GM10248 (cell line): ENCODE data around the gene FABP2.
A peak's percentile ranks its signal among the peaks of the same experiment; 100 is the strongest.
"Not testable (repeated sequence)": the region's sequence is repeated elsewhere in the genome, so short reads cannot be mapped to it uniquely, and the experiment has no call there.

Experiments
- CTCF ChIA-PET: fragments of 300-600 bp; sonication (Branson Sonifier 250); formaldehyde crosslinking; extraction: SDS; loops from one replicate; lab custom pipeline; 2021; ENCODE audit warnings: antibody characterized with exemption; lab: Yijun Ruan, JAX
- POLR2A ChIA-PET: fragments of 350-650 bp; sonication (Branson Sonifier 250); formaldehyde crosslinking; extraction: SDS; loops from one replicate; lab custom pipeline; 2020; ENCODE audit warnings: antibody characterized with exemption; lab: Yijun Ruan, JAX
- DNase-seq: peaks from one replicate; pipeline ENCODE4 v3.0.0; 2012; ENCODE audit errors: extremely low spot score
- TF ChIP-seq, protein P1 (sequence below): IDR thresholded peaks from 2 replicates; pipeline ENCODE4 v1.5.1; 2012; ENCODE audit warnings: mild to moderate bottlenecking, low read depth; ENCODE audit errors: extremely low read depth, missing control alignments, control extremely low read depth

The FABP2 gene

DNA sequence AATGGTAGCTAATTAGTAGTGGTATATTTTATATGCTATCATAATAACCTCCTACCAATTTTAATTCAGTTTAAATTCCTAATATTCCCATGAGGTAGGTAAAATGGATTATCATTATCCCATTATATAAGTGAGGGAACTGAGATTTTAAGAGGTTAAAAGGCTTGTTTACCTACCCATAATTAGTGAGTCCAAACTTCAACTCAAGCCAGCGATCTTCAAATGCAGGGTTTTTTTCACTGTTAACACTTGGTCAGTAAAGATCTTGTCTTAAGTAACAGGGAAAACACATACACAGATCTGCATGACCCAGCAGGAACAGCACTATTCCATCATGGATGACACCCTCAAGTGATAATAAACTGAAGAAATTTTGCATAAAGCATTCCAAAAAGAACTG is 31.3 kb downstream of the FABP2 start:
- TF ChIP-seq, protein P1, sequence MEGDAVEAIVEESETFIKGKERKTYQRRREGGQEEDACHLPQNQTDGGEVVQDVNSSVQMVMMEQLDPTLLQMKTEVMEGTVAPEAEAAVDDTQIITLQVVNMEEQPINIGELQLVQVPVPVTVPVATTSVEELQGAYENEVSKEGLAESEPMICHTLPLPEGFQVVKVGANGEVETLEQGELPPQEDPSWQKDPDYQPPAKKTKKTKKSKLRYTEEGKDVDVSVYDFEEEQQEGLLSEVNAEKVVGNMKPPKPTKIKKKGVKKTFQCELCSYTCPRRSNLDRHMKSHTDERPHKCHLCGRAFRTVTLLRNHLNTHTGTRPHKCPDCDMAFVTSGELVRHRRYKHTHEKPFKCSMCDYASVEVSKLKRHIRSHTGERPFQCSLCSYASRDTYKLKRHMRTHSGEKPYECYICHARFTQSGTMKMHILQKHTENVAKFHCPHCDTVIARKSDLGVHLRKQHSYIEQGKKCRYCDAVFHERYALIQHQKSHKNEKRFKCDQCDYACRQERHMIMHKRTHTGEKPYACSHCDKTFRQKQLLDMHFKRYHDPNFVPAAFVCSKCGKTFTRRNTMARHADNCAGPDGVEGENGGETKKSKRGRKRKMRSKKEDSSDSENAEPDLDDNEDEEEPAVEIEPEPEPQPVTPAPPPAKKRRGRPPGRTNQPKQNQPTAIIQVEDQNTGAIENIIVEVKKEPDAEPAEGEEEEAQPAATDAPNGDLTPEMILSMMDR: no peak
- no peak for DNase-seq
- ChIA-PET POLR2A (no interaction called here), CTCF (interaction anchor here (1.4 to 1.6 kb wide), 2 partner anchors 78 to 328 kb away, joined by 3 to 4 read pairs; partner anchors contain the start of gene USP53)

DNA sequence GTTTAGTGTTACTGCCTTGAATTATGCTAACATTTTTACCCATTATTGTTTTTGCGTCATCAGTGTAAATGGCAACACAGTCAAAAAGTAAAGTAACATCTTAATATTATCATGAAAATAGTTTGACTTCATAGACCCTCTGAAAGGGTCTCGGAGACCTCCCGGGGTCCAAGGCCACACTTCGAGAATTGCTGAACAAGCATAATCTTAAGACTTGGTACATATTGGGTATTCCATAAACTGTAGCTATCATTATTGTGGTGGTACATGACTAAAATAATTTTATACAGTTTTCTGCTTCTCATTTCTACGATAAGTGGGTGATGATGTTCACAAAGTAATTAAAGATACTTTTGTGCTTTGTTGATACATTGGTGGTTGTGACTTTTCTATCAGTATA is 32.6 kb downstream of the FABP2 start:
- POLR2A ChIA-PET: no interaction called here

DNA sequence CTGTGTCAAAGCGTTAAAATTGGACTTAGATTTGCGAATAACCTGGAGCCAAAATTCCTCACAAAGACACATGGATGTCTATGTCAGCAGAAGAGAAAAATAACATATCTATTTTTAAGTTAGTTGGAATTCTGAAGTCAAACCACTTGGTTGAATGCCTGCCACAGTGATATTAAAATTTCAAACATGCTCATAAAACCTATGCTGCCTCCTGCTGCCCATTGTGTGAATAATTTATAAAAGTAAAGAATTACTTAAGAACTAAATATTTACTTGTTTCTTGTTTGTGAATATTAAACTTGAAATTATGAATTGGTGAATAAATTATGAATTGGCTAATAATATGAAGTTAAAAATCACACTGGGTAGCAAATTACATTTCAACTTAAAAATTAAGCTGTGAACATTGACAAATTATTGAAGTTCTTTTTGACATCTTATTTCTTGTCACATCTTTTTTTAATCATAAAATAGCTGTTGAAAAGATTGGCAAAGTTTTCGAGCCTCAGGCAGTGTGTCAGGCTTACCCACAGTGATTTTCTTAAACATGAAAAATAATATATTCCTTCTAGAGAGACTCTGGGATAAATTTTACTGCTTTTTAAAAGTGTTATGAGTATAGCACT is 35.4 kb downstream of the FABP2 start:
- CTCF ChIA-PET: interaction anchor here (0.6 to 1.1 kb wide), 7 partner anchors 10 to 305 kb away, joined by 3 to 7 read pairs (median 4); no protein-coding TSS in a partner anchor
- POLR2A ChIA-PET: no interaction called here
- TF ChIP-seq, protein P1: peak; percentile 58
- no peak for DNase-seq

More for the DNA sequence above, 32.6 kb downstream of the FABP2 start:
- TF ChIP-seq, protein P1: no peak
- DNase-seq: no peak
- CTCF ChIA-PET: interaction anchor here (0.8 to 2.4 kb wide), 2 partner anchors 246 to 548 kb away, joined by 3 to 5 read pairs; no protein-coding TSS in a partner anchor

DNA sequence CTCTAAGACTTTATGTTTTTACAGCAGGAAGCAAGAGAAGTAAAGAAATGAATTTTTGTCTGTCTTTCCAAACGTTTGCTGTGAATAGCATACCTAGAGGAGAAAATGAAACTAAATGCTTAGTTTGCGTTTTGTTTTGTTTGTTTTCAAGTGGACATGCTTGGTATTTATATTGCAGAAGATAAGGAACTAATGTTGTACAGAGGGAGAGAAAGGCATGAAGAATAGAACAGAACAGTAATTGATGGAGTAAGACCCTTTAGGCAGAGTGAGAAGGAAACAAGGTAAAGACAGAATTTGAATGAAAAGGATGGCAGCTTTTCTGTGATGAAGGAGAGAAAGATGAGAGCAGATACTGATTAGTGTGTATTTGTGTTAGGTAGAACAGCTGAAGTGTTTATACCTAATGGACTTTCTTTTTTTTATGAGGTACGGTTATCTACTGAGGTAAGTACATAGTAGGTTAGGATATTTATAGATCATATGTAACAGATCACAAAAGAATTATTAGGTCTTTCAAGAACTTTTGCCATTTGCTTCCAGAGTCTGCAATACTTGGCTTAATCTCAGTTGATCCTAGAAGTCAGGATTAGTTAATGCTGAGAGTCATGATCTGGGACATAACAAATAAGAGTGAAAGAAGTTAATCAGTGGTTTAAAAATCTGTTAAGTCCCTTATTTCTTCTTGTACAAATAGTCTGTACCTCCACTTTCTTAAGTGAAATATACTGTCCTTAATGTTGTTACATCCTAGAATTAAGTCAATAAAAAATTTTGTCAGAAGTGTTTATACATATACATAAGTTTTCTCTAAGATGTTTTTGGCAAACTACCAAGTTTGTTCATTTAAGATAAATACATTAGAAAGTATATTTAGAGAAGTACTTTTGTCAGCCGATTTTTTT is 36.8 kb downstream of the FABP2 start:
- TF ChIP-seq, protein P1: no peak
- CTCF ChIA-PET: no interaction called here
- POLR2A ChIA-PET: no interaction called here
- DNase-seq: no peak

DNA sequence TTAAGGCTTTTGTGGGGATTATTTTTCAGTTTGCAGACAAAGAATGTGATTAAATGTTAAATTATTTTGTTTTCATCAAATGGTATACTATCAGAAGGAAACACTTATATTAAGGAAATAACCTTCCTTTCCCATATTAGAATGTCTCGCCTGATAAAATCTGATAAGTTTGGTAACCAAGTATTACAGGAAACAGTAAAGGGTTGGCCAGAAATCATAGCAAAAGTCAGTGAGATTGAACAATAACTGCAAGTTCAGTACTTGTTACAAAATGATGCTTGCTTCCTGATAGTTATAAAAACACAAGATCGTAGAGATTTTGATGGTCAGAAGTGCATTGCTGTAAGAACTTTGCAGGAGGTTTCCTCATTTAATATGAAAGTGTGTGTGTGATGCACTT is 40.5 kb downstream of the FABP2 start:
- TF ChIP-seq, protein P1: no peak
- ChIA-PET CTCF (no interaction called here), POLR2A (no interaction called here)
- no peak for DNase-seq

DNA sequence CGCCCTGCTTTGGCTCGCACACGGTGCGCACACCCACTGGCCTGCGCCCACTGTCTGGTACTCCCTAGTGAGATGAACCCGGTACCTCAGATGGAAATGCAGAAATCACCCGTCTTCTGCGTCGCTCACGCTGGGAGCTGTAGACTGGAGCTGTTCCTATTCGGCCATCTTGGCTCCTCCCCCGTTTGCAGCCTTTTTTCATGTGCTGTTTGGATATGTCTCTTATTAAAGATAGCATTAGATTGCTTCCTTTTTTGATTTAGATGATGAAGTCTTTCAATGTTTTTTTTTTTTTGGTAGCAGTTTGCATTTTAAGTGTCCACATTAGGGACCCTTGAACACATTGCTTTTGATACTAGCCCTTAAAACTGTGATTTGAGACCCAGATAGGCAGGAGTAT is 42.0 kb downstream of the FABP2 start:
- POLR2A ChIA-PET, CTCF ChIA-PET, DNase-seq: not testable (repeated sequence)

DNA sequence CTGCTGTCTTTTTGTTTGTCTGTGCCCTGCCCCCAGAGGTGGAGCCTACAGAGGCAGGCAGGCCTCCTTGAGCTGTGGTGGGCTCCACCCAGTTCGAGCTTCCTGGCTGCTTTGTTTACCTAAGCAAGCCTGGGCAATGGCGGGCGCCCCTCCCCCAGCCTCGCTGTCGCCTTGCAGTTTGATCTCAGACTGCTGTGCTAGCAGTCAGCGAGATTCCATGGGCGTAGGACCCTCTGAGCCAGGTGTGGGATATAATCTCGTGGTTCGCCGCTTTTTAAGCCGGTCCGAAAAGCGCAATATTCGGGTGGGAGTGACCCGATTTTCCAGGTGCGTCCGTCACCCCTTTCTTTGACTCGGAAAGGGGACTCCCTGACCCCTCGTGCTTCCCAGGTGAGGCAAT is 42.4 kb downstream of the FABP2 start:
- DNase-seq, POLR2A ChIA-PET, CTCF ChIA-PET: not testable (repeated sequence)
